HL-60 (cell line): ENCODE data around the gene PTPRR.

Experiments used
- CTCF ChIP-seq: IDR thresholded peaks from one replicate; pipeline ENCODE4 v1.5.1; 2011; ENCODE audit warnings: low read length, control low read depth, inconsistent platforms; ENCODE audit not compliant: insufficient read depth
- POLR2AphosphoS5 ChIP-seq: IDR thresholded peaks from 2 replicates; pipeline ENCODE4 v1.6.1; 2012; ENCODE audit warnings: low read depth

GRCh38 chr12:70830221-70831061 is 90.1 kb downstream of the PTPRR start:
- TF ChIP-seq POLR2AphosphoS5 (no peak), CTCF (no peak)
